ENCODE data around the gene CAMLG.

- no peak for TF ChIP-seq YY1 (IDR thresholded peaks at IDR 0.05; ENCODE audit: extremely low read depth, insufficient replicate concordance, low read depth, low read length)
- no peak for TF ChIP-seq CTCF (IDR thresholded peaks at IDR 0.05 in 2 of 3, conservative IDR thresholded peaks at IDR 0.05 in 1 of 3; ENCODE audit: borderline replicate concordance in 1 of 3, insufficient read depth in 1 of 3, low read depth in 2 of 3, low read length in 2 of 3)
- no peak for TF ChIP-seq POLR2AphosphoS5 (IDR thresholded peaks at IDR 0.05; ENCODE audit: low read depth, low read length)
- TF ChIP-seq POLR2A (IDR thresholded peaks at IDR 0.05; ENCODE audit: borderline replicate concordance, extremely low read depth, insufficient read depth, insufficient read length): no peak
- TF ChIP-seq SP1 (IDR thresholded peaks at IDR 0.05; ENCODE audit: low read depth): no peak
- TF ChIP-seq SIN3A (IDR thresholded peaks at IDR 0.05; ENCODE audit: low read depth): no peak
- TF ChIP-seq REST (IDR thresholded peaks at IDR 0.05; ENCODE audit: low read depth): no peak
- TF ChIP-seq CEBPB (IDR thresholded peaks at IDR 0.05; ENCODE audit: low read depth): no peak
- TF ChIP-seq ATF3 (IDR thresholded peaks at IDR 0.05): no peak
- TF ChIP-seq RAD21 (IDR thresholded peaks at IDR 0.05; ENCODE audit: low read depth): no peak
Observed at GRCh38 chr5:134792286-134792685, 53.9 kb downstream of the CAMLG start.

All from HCT116 (cell line).